Upper lobe of left lung (tissue), 4 donors: ENCODE results near the gene MPPED2.

Experiments
- CTCF ChIP-seq, 6 experiments: fragments of 450-650 bp in 4 of 6; fragments of 200-600 bp in 2 of 6; sonication (generic) in 2 of 6; IDR thresholded peaks; one replicate each; pipeline ENCODE4 v1.5.1; 2016 to 2019; ENCODE audit warnings: antibody characterized with exemption in 6 of 6
- EP300 ChIP-seq, 4 donors: sonication (generic); formaldehyde crosslinking; IDR thresholded peaks; one replicate each; pipeline ENCODE4 v1.5.1; 2017; ENCODE audit warnings: antibody characterized with exemption in 4 of 4, control low read depth in 2 of 4
- POLR2A ChIP-seq, 4 donors: fragments of 450-650 bp; IDR thresholded peaks; one replicate each; pipeline ENCODE4 v1.5.1; 2016 to 2017; ENCODE audit warnings: antibody characterized with exemption in 4 of 4, mild to moderate bottlenecking in 2 of 4

GRCh38 chr11:30423279-30423648 is 162.9 kb downstream of the MPPED2 start:
- TF ChIP-seq CTCF (IDR thresholded peaks at IDR 0.05) (no peak), POLR2A (IDR thresholded peaks at IDR 0.05) (no peak), EP300 (IDR thresholded peaks at IDR 0.05) (no peak)
